BE2C (cell line): ENCODE measurements around the gene KIF23. TPM values are rescaled to one million over a fixed set of nuclear protein-coding genes. Genes with fewer than 3 reads are reported as not detected.
A peak's percentile ranks its signal among the peaks of the same experiment; 100 is the strongest.

Experiments
- DNase-seq: peaks from one replicate; pipeline ENCODE4 v3.0.0-alpha.2; 2020
- H3K27me3 ChIP-seq: fragments of 250-450 bp; sonication (Bioruptor Pico); 2 replicates; pipeline ENCODE4 v1.5.1; 2020; ENCODE audit warnings: mild to moderate bottlenecking
- H3K36me3 ChIP-seq: fragments of 250-450 bp; sonication (Bioruptor Pico); 2 replicates; pipeline ENCODE4 v1.5.1; 2020; ENCODE audit warnings: mild to moderate bottlenecking
- H3K4me1 ChIP-seq: fragments of 250-450 bp; sonication (Bioruptor Pico); 2 replicates; pipeline ENCODE4 v1.5.1; 2020
- H3K4me3 ChIP-seq: 2 replicates; pipeline ENCODE4 v1.5.1; 2011; ENCODE audit warnings: low read depth, low read length
- H3K9me3 ChIP-seq: fragments of 250-450 bp; sonication (Bioruptor Pico); 2 replicates; pipeline ENCODE4 v1.5.1; 2020
- polyA plus RNA-seq: library from polyadenylated mRNA; unstranded; fragments of >200 nt; gene quantifications from one replicate; pipeline ENCODE4 v1.2.1, GENCODE V29; 2012; ENCODE audit warnings: low read depth, missing spikeins; ENCODE audit not compliant: insufficient read length, insufficient read depth
- TF ChIP-seq, protein P1 (sequence below): IDR thresholded peaks from 2 replicates; pipeline ENCODE4 v1.5.1; 2012; ENCODE audit warnings: mild to moderate bottlenecking, low read depth, low read length

The KIF23 gene
- 7.3 TPM for polyA plus RNA-seq

DNA sequence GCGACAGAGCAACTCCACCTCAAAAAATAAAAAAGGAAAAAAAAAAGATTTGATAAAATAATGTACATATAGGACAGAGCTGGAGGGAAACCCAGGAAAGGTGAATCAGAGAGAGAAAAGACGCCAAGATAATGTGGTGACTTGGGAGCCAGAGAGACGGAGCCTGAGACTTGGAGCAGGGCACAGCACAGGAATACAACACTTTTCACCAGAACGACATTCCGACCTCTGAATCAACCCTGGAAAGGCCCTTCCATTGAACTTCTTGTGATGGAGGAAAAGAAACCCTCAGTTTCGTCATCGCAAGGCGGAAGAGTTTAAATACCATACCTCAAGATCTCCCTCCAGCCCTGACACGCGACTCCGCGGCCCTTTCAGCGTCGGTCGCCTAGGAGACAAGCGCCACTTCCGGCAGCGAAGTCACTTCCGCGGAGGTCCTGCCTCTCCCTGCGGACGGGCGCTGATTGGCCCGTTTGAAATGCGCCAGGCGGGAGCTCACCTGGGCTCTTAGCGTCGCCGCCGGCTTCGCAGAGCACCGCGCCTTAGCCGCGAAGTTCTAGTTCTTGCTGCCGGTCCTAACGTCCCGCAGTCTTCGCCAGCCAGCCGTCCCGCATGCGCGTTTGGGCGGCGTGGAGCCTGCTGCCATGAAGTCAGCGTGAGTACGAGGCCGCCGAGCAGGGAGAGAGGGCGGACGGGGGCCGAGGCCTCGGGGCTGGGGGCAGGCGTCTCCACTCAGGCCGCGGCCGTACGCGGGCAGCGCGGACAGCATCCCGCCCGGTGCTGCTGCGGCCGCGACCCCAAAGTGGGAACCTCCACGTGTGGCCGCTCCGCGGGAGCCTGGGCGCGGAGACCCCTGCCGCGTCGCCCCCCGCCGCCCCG, at the start of gene KIF23:
Gene KIF23 (plus strand): TSS at position 528 of the 879 bp plus-strand sequence. CDS start 117 bp downstream, at position 645.
- TF ChIP-seq, protein P1, sequence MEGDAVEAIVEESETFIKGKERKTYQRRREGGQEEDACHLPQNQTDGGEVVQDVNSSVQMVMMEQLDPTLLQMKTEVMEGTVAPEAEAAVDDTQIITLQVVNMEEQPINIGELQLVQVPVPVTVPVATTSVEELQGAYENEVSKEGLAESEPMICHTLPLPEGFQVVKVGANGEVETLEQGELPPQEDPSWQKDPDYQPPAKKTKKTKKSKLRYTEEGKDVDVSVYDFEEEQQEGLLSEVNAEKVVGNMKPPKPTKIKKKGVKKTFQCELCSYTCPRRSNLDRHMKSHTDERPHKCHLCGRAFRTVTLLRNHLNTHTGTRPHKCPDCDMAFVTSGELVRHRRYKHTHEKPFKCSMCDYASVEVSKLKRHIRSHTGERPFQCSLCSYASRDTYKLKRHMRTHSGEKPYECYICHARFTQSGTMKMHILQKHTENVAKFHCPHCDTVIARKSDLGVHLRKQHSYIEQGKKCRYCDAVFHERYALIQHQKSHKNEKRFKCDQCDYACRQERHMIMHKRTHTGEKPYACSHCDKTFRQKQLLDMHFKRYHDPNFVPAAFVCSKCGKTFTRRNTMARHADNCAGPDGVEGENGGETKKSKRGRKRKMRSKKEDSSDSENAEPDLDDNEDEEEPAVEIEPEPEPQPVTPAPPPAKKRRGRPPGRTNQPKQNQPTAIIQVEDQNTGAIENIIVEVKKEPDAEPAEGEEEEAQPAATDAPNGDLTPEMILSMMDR, result no peak
- H3K4me1 ChIP-seq, result no peaks in the 10 kb centered on the region
- no peaks in the 10 kb centered on the region for H3K9me3 ChIP-seq
- H3K4me3 ChIP-seq, result peak within 1 kb of the TSS; percentile 85
- peaks cover 11% of the 10 kb centered on the region for H3K36me3 ChIP-seq
- peak; percentile 94 for DNase-seq
- H3K27me3 ChIP-seq, result no peaks in the 10 kb centered on the region

DNA sequence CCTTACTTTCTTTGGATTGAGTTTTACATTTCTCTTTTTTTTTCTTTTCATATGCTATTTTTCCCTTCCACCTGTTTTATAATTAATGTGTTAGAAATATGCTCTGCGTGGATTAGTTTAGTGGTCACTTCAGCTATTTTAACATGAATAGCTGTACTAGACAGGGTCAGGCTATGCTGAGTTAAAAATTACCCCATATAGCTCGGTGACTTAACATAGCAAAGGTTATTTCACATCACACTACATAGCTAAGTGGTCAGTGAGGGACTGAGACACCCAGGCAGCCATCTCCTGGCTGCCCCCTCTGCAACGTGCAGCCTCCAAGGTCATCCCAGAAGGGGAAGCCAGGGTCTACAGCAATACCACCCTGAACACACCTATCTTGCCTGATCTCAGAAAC, 46.9 kb upstream of the KIF23 start:
- H3K9me3 ChIP-seq, result no peaks in the 10 kb centered on the region
- TF ChIP-seq, protein P1, result no peak
- no peak for DNase-seq

DNA sequence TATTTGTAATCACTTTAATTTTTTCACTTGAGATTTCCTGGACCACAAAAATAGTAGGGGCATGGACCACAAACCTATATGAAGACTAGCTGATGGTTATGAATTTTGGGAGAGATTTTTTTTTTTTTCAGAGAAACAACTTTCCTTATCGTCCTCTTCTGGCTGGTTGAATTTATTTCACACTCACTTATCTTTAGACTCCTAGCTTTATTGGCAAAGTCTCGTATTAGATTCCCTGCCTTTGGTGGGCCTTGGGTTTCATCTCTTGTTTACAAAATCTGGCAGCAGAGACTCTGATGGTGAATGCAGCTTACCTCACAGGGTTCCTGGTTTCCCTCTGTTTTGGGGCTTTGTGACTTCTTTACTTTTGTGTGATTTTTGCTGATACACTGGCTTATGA, 44.5 kb upstream of the KIF23 start:
- no peaks in the 10 kb centered on the region for H3K27me3 ChIP-seq
- no peak overlapping the region for H3K4me3 ChIP-seq
- no peaks in the 10 kb centered on the region for H3K9me3 ChIP-seq
- H3K36me3 ChIP-seq, result no peaks in the 10 kb centered on the region
- no peak for DNase-seq
- peaks cover 2% of the 10 kb centered on the region for H3K4me1 ChIP-seq
- TF ChIP-seq, protein P1, result no peak

More for the DNA sequence above, 46.9 kb upstream of the KIF23 start:
- H3K36me3 ChIP-seq, result no peaks in the 10 kb centered on the region
- no peaks in the 10 kb centered on the region for H3K4me1 ChIP-seq
- H3K4me3 ChIP-seq, result no peak overlapping the region
- no peaks in the 10 kb centered on the region for H3K27me3 ChIP-seq

DNA sequence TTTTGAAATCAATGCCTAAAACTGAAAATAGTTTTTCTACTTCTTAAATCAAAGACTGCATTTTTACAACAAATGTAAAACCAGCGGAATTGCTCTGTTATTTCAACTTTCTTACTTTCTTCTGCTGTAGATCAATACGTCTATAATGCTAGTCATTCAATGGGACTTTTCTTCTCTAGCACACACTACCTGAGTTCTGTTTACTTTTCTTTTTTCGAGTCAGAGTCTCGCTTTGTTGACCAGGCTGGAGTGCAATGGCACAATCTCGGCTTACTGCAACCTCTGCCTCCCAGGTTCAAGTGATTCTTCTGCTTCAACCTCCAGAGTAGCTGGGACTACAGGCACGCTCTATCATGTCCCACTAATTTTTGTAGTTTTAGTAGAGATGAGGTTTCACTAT, 40.7 kb upstream of the KIF23 start:
- Histone ChIP-seq H3K4me1 (peaks cover 9% of the 10 kb centered on the region), H3K36me3 (no peaks in the 10 kb centered on the region), H3K4me3 (no peak overlapping the region), H3K27me3 (no peaks in the 10 kb centered on the region), H3K9me3 (no peaks in the 10 kb centered on the region)
- no peak for DNase-seq
- TF ChIP-seq, protein P1, result no peak

- no peaks in the 10 kb centered on the region for H3K36me3 ChIP-seq
- DNase-seq, result no peak
Observed at GRCh38 chr15:69375151-69375790, 38.9 kb upstream of the KIF23 start.

More at GRCh38 chr15:69375151-69375790, 38.9 kb upstream of the KIF23 start:
- H3K4me1 ChIP-seq, result peaks cover 9% of the 10 kb centered on the region
- H3K9me3 ChIP-seq, result no peaks in the 10 kb centered on the region
- H3K27me3 ChIP-seq, result no peaks in the 10 kb centered on the region
- TF ChIP-seq, protein P1, result 0 out of 2 replicates have a peak, but pooled peaks have one; percentile 16
- H3K4me3 ChIP-seq, result no peak overlapping the region
